Measurements from ENCODE around the gene ANKRD23.

The ANKRD23 gene

GRCh38 chr2:96789245-96789617 lies 54.6 kb downstream of the ANKRD23 start:
- peaks cover 0 to 22% (median 19%) of the 10 kb centered on the region in 4 donors for H3K4me1 ChIP-seq
- intact Hi-C loops (cut with DNase I; ENCODE audit: low total_unique reads) = no loop called here
- no peak for TF ChIP-seq CTCF (IDR thresholded peaks at IDR 0.05)
- no peaks in the 10 kb centered on the region for H3K27me3 ChIP-seq
- peak overlapping the region in 1 of 2 donors; percentile 56 for H3K27ac ChIP-seq
- no peaks in the 10 kb centered on the region for H3K9me3 ChIP-seq
- no peak for DNase-seq
- no peak overlapping the region for H3K4me3 ChIP-seq
- no peaks in the 10 kb centered on the region for H3K36me3 ChIP-seq

GRCh38 chr2:96788442-96789244 lies 55.2 kb downstream of the ANKRD23 start:
- H3K4me3 ChIP-seq = no peak overlapping the region
- TF ChIP-seq CTCF (IDR thresholded peaks at IDR 0.05) = no peak
- no peaks in the 10 kb centered on the region for H3K27me3 ChIP-seq
- H3K27ac ChIP-seq = peak overlapping the region; percentile 54 to 56
- intact Hi-C loops (cut with DNase I; ENCODE audit: low total_unique reads) = no loop called here
- no peaks in the 10 kb centered on the region for H3K36me3 ChIP-seq
- no peaks in the 10 kb centered on the region for H3K9me3 ChIP-seq
- peaks cover 0 to 22% (median 19%) of the 10 kb centered on the region in 4 donors for H3K4me1 ChIP-seq
- DNase-seq = peak; percentile 44 to 78
